Stimulated activated CD8-positive, alpha-beta memory T cell treated with anti-CD3 and anti-CD28 coated beads, Interleukin-15, amount 100 ng/mL, for 48 hours (primary cell): Measurements from ENCODE around the gene OBSL1.

Experiments
- DNase-seq, 2 donors: peaks; one replicate each; pipeline ENCODE4 v3.0.0-alpha.2; 2020; ENCODE audit warnings: low read depth in 2 of 2

The OBSL1 gene

DNA sequence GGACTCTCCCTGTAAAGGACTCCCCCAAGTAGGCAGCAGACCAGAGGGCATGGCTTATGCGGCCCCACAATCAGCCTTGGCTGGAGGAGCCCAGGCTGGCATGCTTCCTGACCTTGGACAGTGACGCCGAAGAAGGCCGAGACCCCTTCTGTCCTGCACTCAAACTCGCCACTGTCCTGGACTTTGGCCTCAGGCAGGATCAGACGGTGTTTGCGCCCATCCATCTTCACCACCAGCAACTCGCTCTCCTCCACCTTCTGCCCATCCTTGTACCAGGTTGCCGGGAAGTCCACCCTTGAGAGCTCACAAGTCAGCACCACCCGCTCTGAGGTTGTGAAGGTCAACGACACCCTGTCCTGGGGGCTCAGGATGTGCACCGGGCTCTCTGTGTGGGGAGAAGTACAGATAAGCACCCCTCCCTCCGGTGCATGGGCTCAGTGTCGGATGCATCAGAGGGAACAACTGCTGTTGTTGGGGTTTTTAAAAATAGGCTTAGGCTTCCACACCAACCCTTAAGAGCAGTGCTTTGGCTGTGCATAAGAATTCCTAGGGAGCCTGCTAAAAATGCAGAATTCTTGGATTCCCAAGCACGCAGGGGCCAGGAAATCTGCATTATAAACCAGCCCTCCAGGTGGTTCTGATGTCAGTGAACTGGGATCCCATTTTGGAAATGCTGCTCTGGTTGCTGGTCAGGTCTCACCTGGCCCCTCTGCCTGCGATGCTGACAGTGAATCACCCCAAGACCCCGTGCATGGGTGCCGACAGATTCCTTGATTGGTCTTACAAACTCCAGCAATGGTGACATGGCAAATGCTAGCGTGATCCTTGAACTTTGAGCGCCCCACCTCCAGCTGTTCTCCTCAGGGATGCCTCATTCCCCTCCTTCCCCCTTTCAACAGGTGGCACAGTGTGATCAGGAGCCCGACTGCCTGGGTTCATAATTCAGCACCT, 5.9 kb downstream of the OBSL1 start:
- DNase-seq = no peak

- DNase-seq = no peak
These were observed 7.9 kb downstream of the OBSL1 start for GRCh38 chr2:219563271-219563928.

DNA sequence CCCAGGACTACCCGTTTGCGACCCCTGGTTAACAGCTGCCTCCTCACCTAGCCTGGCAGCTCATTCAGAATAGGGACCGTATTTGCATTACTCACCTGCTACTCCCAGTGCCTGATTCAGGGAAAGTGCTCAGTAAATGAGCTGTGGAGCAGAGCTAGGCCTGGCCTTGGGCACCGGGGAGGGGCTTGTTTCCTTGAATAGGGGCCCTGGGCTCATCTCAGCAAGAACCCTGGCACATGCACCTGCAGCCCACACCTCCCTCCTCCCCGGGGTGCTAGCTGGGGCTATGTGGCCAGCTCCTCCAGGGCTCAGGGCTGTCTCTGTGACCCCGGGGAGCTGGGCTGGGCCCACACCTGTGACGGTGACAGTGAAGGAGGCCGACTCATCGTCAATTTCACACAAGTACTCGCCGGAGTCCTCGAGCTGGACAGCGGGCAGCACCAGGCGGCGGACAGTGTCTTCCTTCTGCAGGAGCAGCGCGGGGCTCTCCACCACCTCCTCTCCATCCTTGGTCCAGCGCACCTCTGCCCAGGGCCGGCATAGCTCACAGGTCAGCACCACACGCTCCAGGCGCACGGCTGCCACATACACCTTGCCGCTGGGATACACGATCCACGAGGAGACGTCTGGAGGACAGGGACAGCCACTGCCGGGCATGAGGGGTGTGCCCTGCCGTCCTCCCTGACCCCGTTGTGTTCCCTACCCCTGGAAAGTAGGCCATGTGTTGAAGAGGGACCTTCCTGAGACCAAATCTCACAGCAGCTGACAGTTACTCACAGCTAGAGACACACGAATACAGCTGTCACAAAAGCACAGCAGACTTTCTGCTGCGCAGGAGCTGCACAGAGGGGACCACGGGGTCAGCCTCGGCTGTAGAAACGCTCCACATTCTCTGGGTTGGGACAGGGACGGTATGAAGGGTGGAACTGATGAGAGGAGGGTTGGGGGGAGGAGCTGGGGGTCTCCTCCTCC, 9.0 kb downstream of the OBSL1 start:
- no peak for DNase-seq

GRCh38 chr2:219561179-219562048, 9.9 kb downstream of the OBSL1 start:
- no peak for DNase-seq

DNA sequence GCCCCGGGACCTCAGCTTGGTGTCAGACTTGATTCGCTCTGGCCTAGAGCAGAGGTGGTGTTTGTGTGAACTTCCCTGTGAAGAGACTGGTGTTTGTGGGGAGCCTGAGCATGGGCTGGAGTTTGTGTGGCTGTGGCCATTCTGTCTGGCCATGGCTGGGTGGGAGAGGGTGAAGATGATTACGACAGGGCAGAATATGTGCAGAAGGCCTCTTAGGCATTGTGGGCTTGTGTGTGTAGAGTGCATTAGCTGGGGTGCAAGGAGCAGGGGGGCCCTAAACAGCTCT, 10.5 kb downstream of the OBSL1 start:
- no peak for DNase-seq

GRCh38 chr2:219560037-219560892, 11.1 kb downstream of the OBSL1 start:
- DNase-seq = no peak

GRCh38 chr2:219559156-219559915, 12.0 kb downstream of the OBSL1 start:
- DNase-seq = no peak

DNA sequence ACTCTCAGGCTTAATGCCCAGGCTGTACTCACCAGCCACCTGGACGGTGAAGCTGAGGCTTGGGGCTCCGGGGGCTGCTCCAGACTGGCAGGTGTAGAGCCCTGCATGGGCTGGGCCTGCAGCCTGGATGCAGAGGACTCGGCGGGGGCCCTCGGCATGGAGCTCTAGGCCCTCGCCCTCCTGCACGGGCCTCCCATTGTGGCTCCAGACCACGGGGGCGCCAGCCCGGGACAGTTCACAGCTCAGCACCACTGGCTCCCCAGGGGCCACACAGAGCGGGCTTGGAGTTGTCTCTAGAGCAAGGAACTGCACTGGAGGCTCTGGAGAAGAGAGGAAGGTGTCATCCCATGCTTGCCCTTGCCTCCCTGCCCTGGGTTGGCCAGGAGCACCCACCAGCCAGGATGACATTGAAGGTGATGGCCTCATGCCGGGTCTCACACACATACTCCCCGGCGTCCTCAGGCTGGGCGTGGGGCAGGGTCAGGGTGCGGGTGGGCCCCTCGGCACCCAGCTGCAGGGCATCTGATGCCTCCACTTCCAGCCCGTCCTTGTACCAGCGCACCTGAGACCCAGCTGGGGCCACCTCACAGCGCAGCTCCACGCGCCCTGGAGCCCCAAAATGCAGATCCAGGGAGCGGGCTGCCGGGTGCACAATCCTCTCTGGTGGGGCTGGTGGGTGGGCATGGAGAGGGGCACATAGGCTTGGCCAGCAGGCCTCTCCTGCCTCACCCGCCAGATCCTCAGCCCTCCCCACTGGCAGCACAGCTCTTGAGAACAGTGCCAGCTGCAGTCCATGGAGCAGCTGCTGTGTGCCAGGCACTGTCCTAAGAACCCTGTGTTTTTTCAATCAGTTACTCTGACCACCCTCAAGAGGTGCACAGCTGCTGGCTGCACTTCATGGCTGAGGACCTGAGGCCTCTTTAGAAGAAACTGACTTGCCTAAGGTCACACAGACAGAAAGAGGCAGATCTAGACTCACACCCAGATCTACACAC, 13.3 kb downstream of the OBSL1 start:
- no peak for DNase-seq

- DNase-seq = no peak
These were observed 14.0 kb downstream of the OBSL1 start for GRCh38 chr2:219557320-219557719.

GRCh38 chr2:219556413-219556812, 14.9 kb downstream of the OBSL1 start:
- no peak for DNase-seq

DNA sequence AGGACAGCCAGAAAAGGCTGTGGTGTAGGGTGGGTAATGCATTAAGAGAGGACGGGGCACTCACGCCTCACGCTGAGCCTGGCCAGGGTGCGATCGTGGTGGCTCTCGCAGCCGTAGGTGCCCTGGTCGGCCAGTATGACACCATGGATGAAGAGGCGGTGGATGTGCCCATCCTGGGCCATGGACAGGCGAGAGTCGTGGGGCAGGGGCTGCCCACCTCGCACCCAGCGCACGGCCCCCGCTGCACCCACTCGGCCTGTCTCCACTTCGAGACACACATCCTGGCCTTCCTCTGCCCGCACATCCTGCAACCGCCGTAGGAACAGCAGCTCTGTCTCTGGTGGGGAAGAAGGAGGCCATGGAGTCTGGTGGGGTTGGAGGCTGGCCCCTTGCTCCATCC, 15.4 kb downstream of the OBSL1 start:
- DNase-seq = no peak

DNA sequence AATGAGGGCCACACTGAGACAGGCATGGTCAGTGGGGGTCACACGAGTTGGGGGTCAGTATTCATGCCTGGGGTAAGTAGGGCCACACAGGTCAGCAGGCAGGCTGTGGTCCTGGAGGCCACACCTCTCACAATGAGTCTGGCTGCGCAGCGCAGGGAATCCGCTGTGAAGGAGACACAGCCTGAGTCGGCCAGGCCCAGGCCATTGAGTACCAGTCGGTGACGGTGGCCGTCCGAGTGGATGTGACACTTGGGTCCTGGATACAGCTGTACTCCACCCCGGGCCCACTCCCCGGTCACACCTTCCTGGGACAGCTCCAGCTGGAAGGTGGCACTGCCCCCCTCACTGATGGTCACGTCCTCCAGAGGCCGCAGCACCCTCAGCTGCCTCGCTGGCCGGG, 17.0 kb downstream of the OBSL1 start:
- DNase-seq = no peak

GRCh38 chr2:219553463-219553963, 17.8 kb downstream of the OBSL1 start:
- DNase-seq = no peak

DNA sequence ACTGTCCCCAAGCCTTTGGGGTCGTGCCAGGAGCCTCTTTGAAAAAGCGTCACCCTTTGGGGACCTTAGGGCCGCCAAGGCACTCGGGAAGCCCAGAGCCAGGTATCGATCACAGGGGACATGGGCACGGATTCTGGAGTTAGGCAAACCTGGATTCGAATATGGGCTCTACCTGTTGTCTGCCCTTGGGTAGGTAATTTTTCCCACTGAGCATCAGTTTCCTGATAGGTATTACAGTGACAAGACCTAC, 18.2 kb downstream of the OBSL1 start:
- DNase-seq = no peak

DNA sequence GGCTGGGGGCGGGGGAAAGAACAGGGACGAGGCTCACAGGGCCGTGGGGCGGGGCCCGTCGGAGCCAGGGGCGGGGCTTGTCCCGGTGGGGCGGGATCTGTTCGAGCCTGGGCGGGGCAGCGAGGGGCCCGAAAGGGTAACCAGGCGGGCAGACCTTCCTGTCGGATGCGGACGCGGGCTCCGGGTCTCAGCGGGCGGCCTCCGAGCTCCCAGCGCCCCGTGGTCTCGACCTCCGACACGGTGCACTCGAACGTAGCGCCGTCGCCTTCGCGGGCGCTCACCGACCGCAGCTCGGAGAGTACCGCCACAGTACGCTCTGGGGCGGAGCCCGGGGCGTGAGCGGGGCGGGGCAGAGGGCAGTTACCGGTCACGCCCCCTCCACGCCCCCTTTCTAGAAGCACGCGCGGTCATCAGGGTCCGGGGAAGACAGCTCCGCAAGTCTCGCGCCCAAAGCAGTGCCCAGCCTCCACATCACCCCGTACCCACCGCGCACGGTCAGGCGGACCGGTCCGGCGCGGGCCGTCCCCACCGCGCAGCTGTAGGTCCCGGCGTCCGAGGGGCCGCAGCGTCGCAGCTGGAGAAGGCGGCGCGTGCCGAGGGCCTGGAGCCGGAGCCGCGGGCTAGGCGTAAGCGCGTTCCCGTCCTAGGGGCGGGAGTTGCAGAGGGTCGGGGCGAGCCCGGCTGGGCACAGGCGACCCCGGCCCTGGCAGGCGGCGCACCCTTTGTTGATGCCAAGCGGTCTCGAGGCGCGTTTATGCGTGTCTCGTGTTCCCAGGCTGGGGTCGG, 18.8 kb downstream of the OBSL1 start:
- DNase-seq = peak; percentile 59 to 70

- DNase-seq = no peak
These were observed 19.6 kb downstream of the OBSL1 start for GRCh38 chr2:219551441-219552381.
